HepG2 (cell line): ENCODE results near the gene PCNX4. TPM values are rescaled to one million over a fixed set of nuclear protein-coding genes. Genes with fewer than 3 reads are reported as not detected.

Experiments used
- ATAC-seq: fragments of 200-7000 bp; cut with Tn5 transposase; 3 replicates; pipeline ENCODE4 v1.9.1; 2020; ENCODE audit warnings: mild to moderate bottlenecking, moderate library complexity
- BruUV-seq: library from RNA; stranded (reverse); fragments of 400-500 nt; replicated peaks from 2 replicates; lab custom pipeline; 2021; lab: Mats Ljungman, UMichigan
- CTCF ChIA-PET: fragments of 300-600 bp; formaldehyde crosslinking; extraction: SDS; loops from one replicate; lab custom pipeline; 2021; ENCODE audit warnings: low total read pairs, inconsistent platforms, low intra/inter-chr PET ratio; lab: Yijun Ruan, JAX
- POLR2A ChIA-PET: fragments of 350-600 bp; sonication (Branson Sonifier 250); formaldehyde crosslinking; loops from one replicate; lab custom pipeline; 2020; ENCODE audit warnings: antibody characterized with exemption, inconsistent platforms; lab: Yijun Ruan, JAX
- DNase-seq: peaks from one replicate; pipeline ENCODE4 v3.0.0-alpha.2; 2015; ENCODE audit warnings: low spot score
- FAIRE-seq: peaks from 3 replicates; lab custom pipeline; 2011; peaks lifted over from hg19 to GRCh38; lab: Jason Lieb, UNC
- H2AFZ ChIP-seq: one replicate; pipeline ENCODE4 v1.6.1; 2011; ENCODE audit warnings: low read length, inconsistent platforms
- H3K27ac ChIP-seq: fragments of 300-600 bp; 3 replicates; pipeline ENCODE4 v1.8.0; 2011; ENCODE audit warnings: mixed run types, mild to moderate bottlenecking, mixed read lengths, low read length, inconsistent platforms; ENCODE audit not compliant: insufficient read depth; ENCODE audit errors: extremely low read length
- H3K27me3 ChIP-seq, 2 experiments: fragments of 200-600 bp in 1 of 2; 2 replicates in 1 of 2; 3 replicates in 1 of 2; pipeline versions ENCODE4 v1.6.0 to v1.8.0; 2011; ENCODE audit warnings: low read length in 2 of 2, mild to moderate bottlenecking in 2 of 2, moderate library complexity in 2 of 2, inconsistent platforms in 1 of 2; ENCODE audit not compliant: insufficient read depth in 2 of 2, control insufficient read depth in 1 of 2
- H3K36me3 ChIP-seq, 2 experiments: fragments of 200-600 bp in 1 of 2; replicated peaks in 1 of 2; 2 replicates in 1 of 2; 3 replicates in 1 of 2; pipeline versions ENCODE4 v1.5.1 to v1.8.0; 2011; ENCODE audit warnings: low read length in 2 of 2, inconsistent platforms in 1 of 2; ENCODE audit not compliant: insufficient read depth in 2 of 2, control insufficient read depth in 1 of 2
- H3K4me1 ChIP-seq: 2 replicates; pipeline ENCODE4 v1.5.1; 2012; ENCODE audit warnings: low read length, inconsistent platforms; ENCODE audit not compliant: insufficient read depth
- H3K4me2 ChIP-seq: 2 replicates; pipeline ENCODE4 v1.6.0; 2011; ENCODE audit warnings: low read depth, low read length, inconsistent platforms
- H3K4me3 ChIP-seq, 3 experiments: fragments of 200-600 bp in 1 of 3; sonication (generic), shearing (Covaris generic) in 1 of 3; replicated peaks in 1 of 3; 2 replicates each; pipeline ENCODE4 v1.5.1; 2011 to 2016; ENCODE audit warnings: low read length in 3 of 3, inconsistent platforms in 2 of 3, low read depth in 2 of 3, mild to moderate bottlenecking in 2 of 3, control low read depth in 1 of 3, mixed read lengths in 1 of 3; ENCODE audit not compliant: insufficient read depth in 1 of 3
- H3K79me2 ChIP-seq: one replicate; pipeline ENCODE4 v1.6.1; 2011; ENCODE audit warnings: low read length, inconsistent platforms; ENCODE audit not compliant: insufficient read depth
- H3K9ac ChIP-seq: 2 replicates; pipeline ENCODE4 v1.6.0; 2011; ENCODE audit warnings: mild to moderate bottlenecking, low read depth, low read length, inconsistent platforms; ENCODE audit not compliant: insufficient read depth
- H3K9me3 ChIP-seq: 2 replicates; pipeline ENCODE4 v1.5.1; 2012; ENCODE audit warnings: mild to moderate bottlenecking, low read length
- H4K20me1 ChIP-seq: 2 replicates; pipeline ENCODE4 v1.6.0; 2011; ENCODE audit warnings: inconsistent platforms, mild to moderate bottlenecking, low read length, moderate library complexity; ENCODE audit not compliant: insufficient read depth
- BHLHE40 ChIP-seq: IDR thresholded peaks from 2 replicates; pipeline ENCODE4 v1.6.1; 2011; ENCODE audit warnings: low read length, improper control_type of control experiment
- CENPT ChIP-seq: sonication (generic); formaldehyde crosslinking; IDR thresholded peaks from 2 replicates; pipeline ENCODE4 v1.8.0; 2022; ENCODE audit warnings: low read depth, mild to moderate bottlenecking, moderate library complexity, missing genetic modification reagents
- PITX1 ChIP-seq: sonication (generic); formaldehyde crosslinking; IDR thresholded peaks from 2 replicates; pipeline ENCODE4 v1.5.1; 2020; ENCODE audit warnings: mild to moderate bottlenecking, missing genetic modification reagents
- RNF2 ChIP-seq: fragments of 450-650 bp; conservative IDR thresholded peaks from 2 replicates; pipeline ENCODE4 v1.6.1; 2016; ENCODE audit warnings: low read depth
- RXRA ChIP-seq: sonication (generic); formaldehyde crosslinking; IDR thresholded peaks from 2 replicates; pipeline ENCODE4 v1.5.1; 2020; ENCODE audit warnings: missing genetic modification reagents
- SYNCRIP ChIP-seq: fragments of 200-400 bp; formaldehyde crosslinking; IDR thresholded peaks from 2 replicates; pipeline ENCODE4 v1.6.1; 2018; ENCODE audit warnings: mild to moderate bottlenecking, low read depth, low read length; ENCODE audit not compliant: insufficient read depth
- ZNF20 ChIP-seq: sonication (generic); formaldehyde crosslinking; IDR thresholded peaks from 2 replicates; pipeline ENCODE4 v1.4.0; 2020; ENCODE audit warnings: mild to moderate bottlenecking, moderate library complexity, missing genetic modification reagents
- ZNF281 ChIP-seq: sonication (generic); formaldehyde crosslinking; IDR thresholded peaks from 2 replicates; pipeline ENCODE4 v1.4.0; 2020; ENCODE audit warnings: missing genetic modification reagents, borderline replicate concordance
- ZNF329 ChIP-seq: sonication (generic); formaldehyde crosslinking; IDR thresholded peaks from 2 replicates; pipeline ENCODE4 v1.9.0; 2021; ENCODE audit warnings: low read depth, mild to moderate bottlenecking, missing genetic modification reagents
- ZNF510 ChIP-seq: sonication (generic); formaldehyde crosslinking; IDR thresholded peaks from 2 replicates; pipeline ENCODE4 v1.4.0; 2020; ENCODE audit warnings: low read depth, mild to moderate bottlenecking, missing genetic modification reagents
- ZNF607 ChIP-seq: sonication (generic); formaldehyde crosslinking; IDR thresholded peaks from 2 replicates; pipeline ENCODE4 v1.5.1; 2020; ENCODE audit warnings: missing genetic modification reagents, mild to moderate bottlenecking, borderline replicate concordance
- WGBS: methylation state at CpG from one replicate; pipeline ENCODE4 v1.1.6; 2017; ENCODE audit warnings: low lambda C conversion rate; 5-methylcytosine and 5-hydroxymethylcytosine counted together
- in situ Hi-C: cut with HindIII; loops from 2 replicates; pipeline ENCODE4 v1.10.0; 2017; ENCODE audit warnings: low pct_unique_long_range_greater_than_20kb; ENCODE audit not compliant: extremely low pct_ligation_motif_present
- intact Hi-C: fragments of 100-400 bp; cut with micrococcal nuclease; formaldehyde crosslinking; loops from one replicate; pipeline ENCODE4 v1.10.0; 2022; ENCODE audit not compliant: unreplicated experiment
- polyA plus RNA-seq, 8 experiments: library from polyadenylated mRNA; depleted of rRNA in 3 of 8; stranded (reverse) in 7 of 8; unstranded in 1 of 8; fragments of >200 nt; fragmentation: Illumina TruSeq in 4 of 8; extraction: Trizol in 4 of 8; gene quantifications; 2 replicates each; pipeline versions ENCODE4 v1.2.1 to v1.2.3, GENCODE V29; 2011 to 2016; ENCODE audit warnings: low read depth in 4 of 8, missing spikeins in 1 of 8, mixed read lengths in 1 of 8; ENCODE audit not compliant: insufficient read depth in 1 of 8
- total RNA-seq, 5 experiments: library from RNA; depleted of rRNA; stranded (reverse); fragments of >200 nt; fragmentation: Illumina TruSeq; extraction: Trizol; gene quantifications; 2 replicates each; pipeline ENCODE4 v1.2.3, GENCODE V29; 2016; ENCODE audit warnings: low read depth in 1 of 5
- TF ChIP-seq, protein P1 (sequence below): sonication (generic); formaldehyde crosslinking; IDR thresholded peaks from 2 replicates; pipeline ENCODE4 v1.4.0; 2020; ENCODE audit warnings: mild to moderate bottlenecking, low read depth, missing genetic modification reagents
- TF ChIP-seq, protein P2 (sequence below): sonication (generic); formaldehyde crosslinking; IDR thresholded peaks from 2 replicates; pipeline ENCODE4 v1.8.1; 2022; ENCODE audit warnings: low read depth, mild to moderate bottlenecking, missing genetic modification reagents

Gene PCNX4
- total and polyA plus RNA-seq, 2 of the 13 experiments (the other 11 are each of a cell fraction or from before 2014, with no cell fraction given), result 28.6 to 43.0 TPM

- H3K4me3 ChIP-seq, result no peak overlapping the region
- DNase-seq, result no peak
- no TSS peak for BruUV-seq
- ChIA-PET POLR2A (no interaction called here), CTCF (no interaction called here)
- no peak for ATAC-seq
- no peak overlapping the region for H3K27ac ChIP-seq
- no peak for FAIRE-seq
- no peaks in the 10 kb centered on the region for H3K9me3 ChIP-seq
- no peak overlapping the region for H3K4me2 ChIP-seq
- in situ Hi-C loops, result no loop called here
- H3K36me3 ChIP-seq, result no peaks in the 10 kb centered on the region
- H3K4me1 ChIP-seq, result no peaks in the 10 kb centered on the region
- intact Hi-C loops, result no loop called here
- H2AFZ ChIP-seq, result no peak overlapping the region
- no peak overlapping the region for H3K9ac ChIP-seq
- TF ChIP-seq PITX1 (CRISPR knock-in tag), result no peak
- no peak for TF ChIP-seq RXRA (CRISPR knock-in tag)
- TF ChIP-seq ZNF329 (CRISPR knock-in tag), result no peak
- no peak for TF ChIP-seq ZNF20 (CRISPR knock-in tag)
- TF ChIP-seq ZNF281 (CRISPR knock-in tag), result no peak
- no peak for TF ChIP-seq BHLHE40
- no peak for TF ChIP-seq CENPT
- no peak for TF ChIP-seq SYNCRIP
- TF ChIP-seq, protein P1, sequence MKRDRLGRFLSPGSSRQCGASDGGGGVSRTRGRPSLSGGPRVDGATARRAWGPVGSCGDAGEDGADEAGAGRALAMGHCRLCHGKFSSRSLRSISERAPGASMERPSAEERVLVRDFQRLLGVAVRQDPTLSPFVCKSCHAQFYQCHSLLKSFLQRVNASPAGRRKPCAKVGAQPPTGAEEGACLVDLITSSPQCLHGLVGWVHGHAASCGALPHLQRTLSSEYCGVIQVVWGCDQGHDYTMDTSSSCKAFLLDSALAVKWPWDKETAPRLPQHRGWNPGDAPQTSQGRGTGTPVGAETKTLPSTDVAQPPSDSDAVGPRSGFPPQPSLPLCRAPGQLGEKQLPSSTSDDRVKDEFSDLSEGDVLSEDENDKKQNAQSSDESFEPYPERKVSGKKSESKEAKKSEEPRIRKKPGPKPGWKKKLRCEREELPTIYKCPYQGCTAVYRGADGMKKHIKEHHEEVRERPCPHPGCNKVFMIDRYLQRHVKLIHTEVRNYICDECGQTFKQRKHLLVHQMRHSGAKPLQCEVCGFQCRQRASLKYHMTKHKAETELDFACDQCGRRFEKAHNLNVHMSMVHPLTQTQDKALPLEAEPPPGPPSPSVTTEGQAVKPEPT (CRISPR knock-in tag), result no peak
- no peak for TF ChIP-seq RNF2
- no peak for TF ChIP-seq ZNF607 (CRISPR knock-in tag)
- TF ChIP-seq, protein P2, sequence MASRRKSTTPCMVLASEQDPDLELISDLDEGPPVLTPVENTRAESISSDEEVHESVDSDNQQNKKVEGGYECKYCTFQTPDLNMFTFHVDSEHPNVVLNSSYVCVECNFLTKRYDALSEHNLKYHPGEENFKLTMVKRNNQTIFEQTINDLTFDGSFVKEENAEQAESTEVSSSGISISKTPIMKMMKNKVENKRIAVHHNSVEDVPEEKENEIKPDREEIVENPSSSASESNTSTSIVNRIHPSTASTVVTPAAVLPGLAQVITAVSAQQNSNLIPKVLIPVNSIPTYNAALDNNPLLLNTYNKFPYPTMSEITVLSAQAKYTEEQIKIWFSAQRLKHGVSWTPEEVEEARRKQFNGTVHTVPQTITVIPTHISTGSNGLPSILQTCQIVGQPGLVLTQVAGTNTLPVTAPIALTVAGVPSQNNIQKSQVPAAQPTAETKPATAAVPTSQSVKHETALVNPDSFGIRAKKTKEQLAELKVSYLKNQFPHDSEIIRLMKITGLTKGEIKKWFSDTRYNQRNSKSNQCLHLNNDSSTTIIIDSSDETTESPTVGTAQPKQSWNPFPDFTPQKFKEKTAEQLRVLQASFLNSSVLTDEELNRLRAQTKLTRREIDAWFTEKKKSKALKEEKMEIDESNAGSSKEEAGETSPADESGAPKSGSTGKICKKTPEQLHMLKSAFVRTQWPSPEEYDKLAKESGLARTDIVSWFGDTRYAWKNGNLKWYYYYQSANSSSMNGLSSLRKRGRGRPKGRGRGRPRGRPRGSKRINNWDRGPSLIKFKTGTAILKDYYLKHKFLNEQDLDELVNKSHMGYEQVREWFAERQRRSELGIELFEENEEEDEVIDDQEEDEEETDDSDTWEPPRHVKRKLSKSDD (CRISPR knock-in tag), result no peak
- TF ChIP-seq ZNF510, result no peak
- no peaks in the 10 kb centered on the region for H4K20me1 ChIP-seq
- 41% methylated on average over 4 of the region's 4 CpGs for WGBS
- H3K27me3 ChIP-seq, result no peaks in the 10 kb centered on the region; a peak in 2 of 5 replicates
- no peaks in the 10 kb centered on the region for H3K79me2 ChIP-seq
Observed at GRCh38 chr14:60215520-60216420, 124.0 kb downstream of the PCNX4 start.
